NCI-H748 (cell line): ENCODE data around the gene CYP27A1.
"Not testable (repeated sequence)": the region's sequence is repeated elsewhere in the genome, so short reads cannot be mapped to it uniquely, and the experiment has no call there.

Source experiments
- DNase-seq: peaks from one replicate; lab custom pipeline; 2025; ENCODE audit not compliant: unreplicated experiment; lab: John Stamatoyannopoulos, UW

Gene CYP27A1

GRCh38 chr2:218830526-218831306, 48.8 kb downstream of the CYP27A1 start:
- no peak for DNase-seq

GRCh38 chr2:218831378-218831990, 49.5 kb downstream of the CYP27A1 start, which contains the start of gene PRKAG3:
Gene PRKAG3 (minus strand): TSS chr2:218831803.
- DNase-seq = no peak

DNA sequence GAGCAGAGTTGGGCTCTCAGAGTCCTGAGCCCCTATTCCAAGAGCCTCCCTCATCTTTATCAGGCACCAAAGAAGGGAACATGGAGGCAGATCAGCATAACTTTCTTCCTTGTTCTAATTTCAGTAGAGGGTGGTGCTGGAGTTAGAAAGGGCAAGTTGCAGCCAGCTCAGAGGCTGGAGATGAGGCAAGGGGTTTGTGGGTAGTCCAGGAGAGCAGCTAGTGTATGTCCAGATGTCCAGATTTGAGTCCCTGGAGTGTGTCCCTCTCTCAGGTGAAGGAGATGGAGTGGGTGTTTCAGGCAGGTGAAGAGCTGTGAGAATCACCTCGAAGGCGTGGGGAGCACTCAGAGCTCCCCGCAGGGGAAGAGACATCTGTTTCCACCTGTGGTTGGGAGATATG, 50.1 kb downstream of the CYP27A1 start:
- no peak for DNase-seq

DNA sequence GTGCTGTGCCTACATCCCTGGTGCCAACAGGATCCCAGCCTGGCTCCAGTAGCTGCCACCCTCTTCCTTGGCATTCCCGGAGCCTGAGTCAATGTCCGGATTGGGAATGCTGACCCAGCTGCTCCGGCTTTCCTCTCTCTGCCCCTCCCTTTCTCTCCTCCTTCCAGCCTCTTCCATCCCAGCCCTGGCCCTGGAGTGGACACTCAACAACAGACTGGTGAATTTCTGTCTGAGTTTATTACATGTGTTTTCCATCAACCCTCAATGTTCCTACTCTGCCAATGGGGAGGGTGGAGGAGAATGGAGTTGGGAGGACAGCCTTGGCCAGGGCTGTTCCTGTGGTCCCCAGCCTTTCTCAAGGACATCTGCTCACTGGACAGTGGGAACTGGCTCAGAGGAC, 50.6 kb downstream of the CYP27A1 start:
- no peak for DNase-seq

DNA sequence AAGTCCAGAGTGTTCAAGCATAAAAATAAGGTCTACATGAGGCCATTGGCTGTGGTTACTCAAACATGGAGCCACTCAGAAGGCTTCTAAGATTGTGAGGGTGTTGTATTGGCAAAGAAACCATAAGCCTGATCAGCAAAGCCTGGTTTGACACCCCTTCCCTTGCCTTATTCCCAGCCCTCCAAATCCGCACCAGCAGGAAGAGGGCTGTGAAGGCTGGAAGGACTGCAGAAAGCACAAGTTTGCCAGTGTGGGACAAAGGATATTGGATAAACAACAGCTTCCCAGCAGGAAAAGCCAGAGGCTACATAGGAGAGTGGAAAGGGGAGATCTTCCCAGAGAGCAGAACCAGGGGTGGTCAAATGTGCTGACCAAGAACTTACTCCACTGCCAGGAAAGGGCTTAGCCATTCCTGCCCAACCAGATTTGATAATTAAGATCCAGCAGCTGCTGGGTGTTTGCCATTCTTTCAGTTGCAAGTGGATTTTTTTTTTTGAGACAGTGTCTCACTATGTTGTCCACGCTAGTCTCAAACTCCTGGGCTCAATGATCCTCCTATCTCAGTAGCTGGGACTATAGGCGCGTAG, 51.2 kb downstream of the CYP27A1 start:
- DNase-seq = no peak

DNA sequence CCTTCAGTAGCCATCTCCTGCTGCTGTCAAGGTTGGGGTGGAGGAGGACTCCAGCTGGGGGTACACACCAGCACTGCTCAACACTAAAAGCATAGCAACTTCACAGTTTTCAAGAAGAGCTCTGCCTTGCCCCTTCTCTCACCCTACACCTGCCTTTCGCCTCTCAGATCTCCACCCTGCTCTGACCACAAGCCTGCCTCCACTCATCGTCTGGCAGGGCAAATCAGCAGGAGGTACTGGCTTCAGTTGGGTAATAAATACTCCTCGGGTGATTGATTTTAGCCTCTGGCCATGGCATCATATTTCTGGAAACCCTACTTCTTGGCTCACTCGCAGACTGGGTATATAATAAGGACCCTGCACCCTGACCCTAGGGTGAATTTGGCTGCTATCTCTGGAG, 52.7 kb downstream of the CYP27A1 start:
- DNase-seq = no peak

DNA sequence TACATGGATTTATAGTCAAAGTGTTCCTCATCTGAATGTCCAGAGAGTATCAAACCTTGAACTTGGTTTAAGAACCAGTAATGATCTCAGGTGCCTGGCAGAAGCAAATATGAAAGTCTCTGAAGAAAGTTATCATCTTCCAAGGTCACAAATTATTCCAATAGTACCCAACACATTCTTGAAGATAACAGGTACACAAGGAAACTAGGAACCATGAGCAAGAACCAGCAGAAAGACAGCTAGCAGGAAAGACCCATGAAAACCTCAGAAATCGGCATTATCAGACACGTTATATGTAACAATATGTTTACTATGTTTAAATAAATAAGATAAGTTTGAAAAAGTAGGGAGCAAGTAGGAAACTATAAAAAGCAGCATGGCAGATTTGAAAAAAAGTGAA, 55.5 kb downstream of the CYP27A1 start:
- DNase-seq = no peak

DNA sequence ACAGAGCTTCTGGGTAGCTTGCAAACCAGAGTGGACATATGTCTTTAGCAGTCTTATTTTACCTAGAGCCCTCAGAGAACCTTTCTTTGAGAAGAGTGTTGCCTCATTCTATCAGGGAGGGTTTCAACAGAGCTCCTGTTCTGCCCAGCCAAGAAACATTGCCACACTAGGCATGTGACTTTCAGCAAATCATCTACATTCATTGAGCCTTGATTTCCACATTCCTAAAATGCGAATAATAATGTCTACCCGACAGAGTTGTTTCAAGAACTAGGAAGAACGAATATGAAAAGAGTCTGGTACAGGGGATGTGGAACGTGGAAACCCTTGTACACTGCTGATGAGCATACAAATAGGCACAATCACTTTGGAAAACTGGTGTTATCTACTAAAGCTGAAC, 57.5 kb downstream of the CYP27A1 start:
- DNase-seq = no peak

DNA sequence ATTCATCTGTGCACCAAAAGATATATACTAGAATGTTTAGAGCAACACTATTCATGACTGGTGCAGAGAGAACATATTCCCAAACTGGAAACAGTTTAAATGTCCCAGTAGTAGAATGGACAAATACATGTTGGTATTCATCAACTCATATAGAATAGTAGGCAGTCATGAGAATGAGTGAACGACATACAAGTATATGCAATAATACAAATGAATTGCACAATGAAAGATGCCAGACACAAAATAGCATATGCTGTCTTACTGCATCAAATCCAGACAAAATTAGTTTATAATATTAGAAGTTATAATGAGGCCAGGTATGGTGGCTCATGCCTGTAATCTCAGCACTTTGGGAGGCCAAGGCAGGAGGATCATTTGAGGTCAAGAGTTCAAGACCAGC, 57.9 kb downstream of the CYP27A1 start:
- no peak for DNase-seq

DNA sequence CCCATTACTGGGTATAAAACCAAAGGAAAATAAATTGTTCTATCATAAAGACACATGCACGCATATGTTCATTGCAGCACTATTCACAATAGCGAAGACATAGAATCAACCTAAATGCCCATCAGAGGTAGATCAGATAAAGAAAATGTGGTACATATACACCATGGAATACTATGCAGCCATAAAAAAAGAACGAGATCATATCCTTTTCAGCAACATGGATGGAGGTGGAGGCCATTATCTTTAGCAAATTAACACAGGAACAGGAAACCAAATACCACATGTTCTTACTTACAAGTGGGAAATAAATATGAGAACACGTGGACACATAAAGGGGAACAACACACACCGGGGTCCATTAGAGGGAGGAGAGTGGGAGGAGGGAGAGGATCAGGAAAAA, 62.4 kb downstream of the CYP27A1 start:
- DNase-seq = not testable (repeated sequence)

DNA sequence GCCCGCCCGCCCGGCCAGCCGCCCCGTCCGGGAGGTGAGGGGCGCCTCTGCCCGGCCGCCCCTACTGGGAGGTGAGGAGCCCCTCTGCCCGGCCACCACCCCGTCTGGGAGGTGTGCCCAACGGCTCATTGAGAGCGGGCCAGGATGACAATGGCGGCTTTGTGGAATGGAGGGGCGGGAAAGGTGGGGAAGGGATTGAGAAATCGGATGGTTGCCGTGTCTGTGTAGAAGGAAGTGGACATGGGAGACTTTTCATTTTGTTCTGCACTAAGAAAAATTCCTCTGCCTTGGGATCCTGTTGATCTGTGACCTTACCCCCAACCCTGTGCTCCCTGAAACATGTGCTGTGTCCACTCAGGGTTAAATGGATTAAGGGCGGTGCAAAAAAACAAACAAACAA, 65.0 kb downstream of the CYP27A1 start:
- not testable (repeated sequence) for DNase-seq

- DNase-seq = no peak
Measured at GRCh38 chr2:218849721-218850120, 67.8 kb downstream of the CYP27A1 start.

DNA sequence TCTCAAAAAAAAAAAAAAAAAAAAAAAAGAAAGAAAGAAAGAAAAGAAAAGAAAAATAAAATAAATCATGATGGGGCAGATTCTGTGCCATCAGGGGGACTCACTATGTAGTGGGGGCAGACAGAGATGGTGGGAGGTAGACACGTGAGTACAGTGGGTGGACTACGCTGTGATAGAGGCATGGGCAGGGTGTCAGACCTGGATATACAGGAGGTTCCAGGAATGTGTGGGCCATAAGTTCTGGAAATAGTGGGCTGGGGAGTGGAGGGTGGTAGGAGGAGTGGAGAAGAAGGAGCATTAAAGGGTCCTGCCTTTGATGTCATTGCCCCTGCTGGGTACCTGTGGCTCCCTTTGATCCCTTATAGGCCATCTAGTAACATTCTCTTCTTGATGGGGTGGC, 68.8 kb downstream of the CYP27A1 start:
- DNase-seq = no peak

DNA sequence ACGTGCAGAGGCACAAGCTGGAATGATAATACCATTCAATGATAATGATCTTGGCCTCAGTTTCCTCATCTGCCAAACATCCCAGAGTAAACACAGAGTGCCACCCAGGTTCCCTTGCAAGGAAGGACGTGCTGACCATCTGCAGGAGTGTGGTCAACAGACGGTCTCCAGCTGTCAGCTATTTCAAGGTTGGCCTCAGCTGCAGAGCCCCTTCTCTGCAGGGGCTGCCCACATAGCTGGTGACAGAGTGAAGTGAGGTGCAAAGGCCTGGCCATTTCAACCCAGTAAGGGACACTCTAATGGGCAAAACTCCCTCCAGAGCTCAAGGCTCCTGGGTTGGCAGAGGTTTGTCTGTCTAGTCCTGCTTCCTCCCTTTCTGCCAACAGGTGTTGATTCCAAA, 69.3 kb downstream of the CYP27A1 start:
- DNase-seq = no peak

DNA sequence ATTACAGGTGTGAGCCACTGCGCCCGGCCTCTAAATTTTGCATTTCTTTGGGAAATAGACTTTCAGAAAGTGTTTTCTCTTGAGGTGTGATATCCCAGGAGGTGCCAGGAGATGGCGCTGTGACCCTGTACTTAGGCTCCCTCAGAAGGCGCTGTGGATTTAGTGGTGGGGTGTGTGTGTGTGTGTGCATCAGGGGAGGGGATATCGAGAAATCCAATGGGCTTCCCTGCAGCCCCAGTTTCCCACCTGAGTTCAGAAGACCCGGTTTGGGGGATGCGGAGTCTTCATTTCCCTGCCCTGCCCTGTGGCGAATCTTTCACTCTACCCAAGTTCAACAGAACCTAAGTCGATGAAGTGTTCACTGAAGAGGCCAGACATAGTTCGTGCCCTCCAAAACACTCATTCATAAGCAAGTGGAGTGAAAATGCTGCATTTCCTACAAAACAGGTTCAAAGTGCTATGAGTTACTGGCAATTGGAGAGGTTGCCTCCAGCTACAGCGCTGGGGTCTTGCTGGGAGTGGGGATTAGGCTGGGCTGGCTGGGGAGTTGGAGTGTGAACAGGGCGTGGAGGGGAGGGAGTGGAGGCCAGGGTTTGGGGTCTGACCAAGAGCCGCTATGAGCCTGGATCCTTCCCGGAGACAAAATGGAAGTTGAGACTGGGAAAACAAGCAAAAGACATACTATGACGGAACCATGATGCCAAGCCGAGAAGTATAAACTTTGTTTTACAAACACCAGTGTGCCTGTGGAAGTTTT, 71.1 kb downstream of the CYP27A1 start:
- DNase-seq = peak; percentile 73

GRCh38 chr2:218853766-218854165, 71.8 kb downstream of the CYP27A1 start:
- no peak for DNase-seq

DNA sequence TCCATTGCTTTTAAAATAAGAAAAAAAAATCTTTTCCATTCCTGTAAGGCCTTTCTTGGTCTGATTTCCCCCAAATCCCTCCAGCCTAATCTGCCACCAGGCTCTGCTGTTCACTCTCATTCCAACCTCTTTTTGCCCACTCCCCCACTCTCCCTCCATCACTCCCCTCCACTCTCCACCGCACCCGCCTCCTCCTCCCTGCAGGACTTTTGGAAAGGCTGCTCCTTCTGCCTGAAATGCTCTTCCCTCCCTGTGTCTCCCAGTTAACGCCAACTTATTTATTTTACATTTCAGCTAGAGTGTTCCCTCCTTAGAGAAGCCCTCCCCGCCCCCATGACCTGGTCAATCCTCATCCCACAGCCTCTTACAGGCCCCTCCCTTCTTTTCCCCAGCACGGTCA, 72.9 kb downstream of the CYP27A1 start:
- no peak for DNase-seq

GRCh38 chr2:218855305-218856166, 73.6 kb downstream of the CYP27A1 start:
- no peak for DNase-seq

GRCh38 chr2:218856167-218856895, 74.4 kb downstream of the CYP27A1 start:
- DNase-seq = no peak

DNA sequence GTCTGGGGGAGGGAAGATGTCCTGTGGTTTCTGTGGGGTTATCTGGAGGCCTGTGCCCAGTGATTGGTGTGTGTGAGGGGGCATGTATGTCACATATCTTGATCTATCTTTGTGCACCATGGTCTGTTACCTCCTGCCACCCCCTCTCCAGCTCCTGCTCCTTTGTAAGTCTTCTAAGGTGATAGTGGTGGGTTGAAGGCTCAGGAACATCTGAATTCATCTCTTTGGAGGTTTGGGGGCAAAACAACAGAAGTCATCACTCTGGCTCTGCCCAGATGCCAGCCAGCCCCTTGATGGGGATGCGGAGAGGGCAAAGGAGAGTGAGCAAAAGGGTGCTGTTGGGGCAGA, 74.9 kb downstream of the CYP27A1 start:
- no peak for DNase-seq
